GM04504 (cell line): Measurements from ENCODE around the gene ACAT1.
"Not testable (repeated sequence)": the region's sequence is repeated elsewhere in the genome, so short reads cannot be mapped to it uniquely, and the experiment has no call there.

Source experiments
- DNase-seq: peaks from one replicate; pipeline ENCODE4 v3.0.0-alpha.2; 2012; ENCODE audit warnings: low read depth

The ACAT1 gene

GRCh38 chr11:108121274-108122155 is at the start of gene ACAT1:
TSS of gene ACAT1 (plus strand) at chr11:108121567. CDS start at chr11:108121607, 40 bp downstream.
- DNase-seq, result peak; percentile 80

GRCh38 chr11:108084811-108085210 is 36.6 kb upstream of the ACAT1 start:
- DNase-seq, result no peak

- DNase-seq, result no peak
Observed at GRCh38 chr11:108085672-108086071, 35.7 kb upstream of the ACAT1 start.

GRCh38 chr11:108092134-108092533 is 29.2 kb upstream of the ACAT1 start:
- DNase-seq, result no peak

- no peak for DNase-seq
Observed at GRCh38 chr11:108093128-108093904, 28.1 kb upstream of the ACAT1 start.

GRCh38 chr11:108097179-108097578 is 24.2 kb upstream of the ACAT1 start:
- no peak for DNase-seq

- DNase-seq, result no peak
Observed at GRCh38 chr11:108101090-108101775, 20.1 kb upstream of the ACAT1 start.

GRCh38 chr11:108111126-108111525 is 10.2 kb upstream of the ACAT1 start:
- no peak for DNase-seq

GRCh38 chr11:108112057-108112456 is 9.3 kb upstream of the ACAT1 start:
- no peak for DNase-seq

GRCh38 chr11:108115500-108116140 is 5.7 kb upstream of the ACAT1 start:
- peak; percentile 81 for DNase-seq

- DNase-seq, result no peak
Observed at GRCh38 chr11:108117746-108118371, 3.5 kb upstream of the ACAT1 start.

GRCh38 chr11:108120936-108121273 is 462 bp upstream of the ACAT1 start:
- not testable (repeated sequence) for DNase-seq

GRCh38 chr11:108122166-108122628 is 830 bp downstream of the ACAT1 start:
- DNase-seq, result peak; percentile 22

GRCh38 chr11:108125096-108125495 is 3.7 kb downstream of the ACAT1 start:
- no peak for DNase-seq

- DNase-seq, result no peak
Observed at GRCh38 chr11:108128772-108129171, 7.4 kb downstream of the ACAT1 start.

- peak; percentile 24 for DNase-seq
Observed at GRCh38 chr11:108131993-108132392, 10.6 kb downstream of the ACAT1 start.

GRCh38 chr11:108132993-108133538 is 11.7 kb downstream of the ACAT1 start:
- not testable (repeated sequence) for DNase-seq

- peak; percentile 21 for DNase-seq
Observed at GRCh38 chr11:108135845-108136544, 14.6 kb downstream of the ACAT1 start.

- no peak for DNase-seq
Observed at GRCh38 chr11:108137212-108137611, 15.8 kb downstream of the ACAT1 start.

- no peak for DNase-seq
Observed at GRCh38 chr11:108142304-108142703, 20.9 kb downstream of the ACAT1 start.
